IPS-20b (cell line): ENCODE data around the gene STK33.

Experiments used
- H3K27ac ChIP-seq: one replicate; pipeline ENCODE4 v1.5.1; 2013; ENCODE audit warnings: low read length
- H3K27me3 ChIP-seq: 2 replicates; pipeline ENCODE4 v1.6.1; 2013; ENCODE audit warnings: mild to moderate bottlenecking, low read length, inconsistent platforms; ENCODE audit not compliant: insufficient read depth
- H3K36me3 ChIP-seq: 2 replicates; pipeline ENCODE4 v1.6.1; 2013; ENCODE audit warnings: low read depth, mild to moderate bottlenecking, inconsistent platforms, low read length, moderate library complexity; ENCODE audit not compliant: insufficient read depth
- H3K4me1 ChIP-seq: 2 replicates; pipeline ENCODE4 v1.6.1; 2013; ENCODE audit warnings: mild to moderate bottlenecking, control low read depth, inconsistent platforms, low read length, moderate library complexity; ENCODE audit not compliant: insufficient read depth
- H3K4me3 ChIP-seq: 2 replicates; pipeline ENCODE4 v1.5.1; 2013; ENCODE audit warnings: mild to moderate bottlenecking, low read length, inconsistent platforms
- H3K9ac ChIP-seq: 2 replicates; pipeline ENCODE4 v1.6.1; 2013; ENCODE audit warnings: low read depth, mild to moderate bottlenecking, inconsistent platforms, low read length, moderate library complexity
- H3K9me3 ChIP-seq: 2 replicates; pipeline ENCODE4 v1.6.1; 2013; ENCODE audit warnings: mild to moderate bottlenecking, low read depth, low read length, inconsistent platforms; ENCODE audit not compliant: insufficient read depth

STK33 gene

DNA sequence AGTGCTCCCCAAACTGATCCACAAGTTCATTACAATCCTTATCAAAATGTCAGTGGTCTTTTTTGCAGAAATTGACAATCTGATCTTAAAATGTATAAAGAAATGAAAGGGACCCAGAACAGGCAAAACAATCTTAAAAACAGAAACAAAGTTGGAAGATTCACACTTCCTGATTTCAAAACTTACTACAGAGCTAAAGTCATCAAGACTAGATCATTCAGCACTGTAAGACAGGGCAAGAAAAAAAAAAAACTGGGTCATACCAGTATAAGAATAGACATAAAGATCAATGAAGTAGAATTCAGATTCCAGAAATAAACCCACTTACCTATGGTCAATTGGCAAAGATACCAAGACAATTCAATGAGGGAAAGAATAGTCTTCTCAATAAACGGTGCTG is 4.5 kb upstream of the STK33 start:
- Histone ChIP-seq H3K9ac (no peak overlapping the region), H3K9me3 (no peaks in the 10 kb centered on the region), H3K36me3 (no peaks in the 10 kb centered on the region), H3K27ac (no peak overlapping the region), H3K4me1 (peaks cover 4% of the 10 kb centered on the region; the same call in 1 of the 2 replicates), H3K4me3 (no peak overlapping the region), H3K27me3 (no peaks in the 10 kb centered on the region)

DNA sequence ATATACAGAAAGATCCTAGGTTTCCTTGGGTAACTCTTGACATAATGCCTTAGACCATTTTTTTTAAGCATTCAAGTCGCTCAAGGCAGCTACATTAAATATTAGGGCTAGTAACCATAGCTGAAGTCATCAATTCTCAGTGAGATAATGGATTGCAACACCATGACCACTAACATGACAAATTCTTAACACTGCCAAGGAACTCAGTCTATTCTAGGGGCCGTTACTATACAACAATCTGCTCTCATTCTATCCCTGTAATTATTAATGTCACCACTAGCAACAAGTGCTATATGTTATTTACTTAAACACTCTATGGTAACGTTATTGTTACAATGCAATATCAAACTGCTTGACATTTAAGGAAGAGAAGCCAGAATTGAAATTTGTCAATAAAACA is 3.2 kb upstream of the STK33 start:
- peaks cover 4% of the 10 kb centered on the region; the same call in 1 of the 2 replicates for H3K4me1 ChIP-seq
- H3K27ac ChIP-seq = no peak overlapping the region
- no peaks in the 10 kb centered on the region for H3K27me3 ChIP-seq
- no peaks in the 10 kb centered on the region for H3K36me3 ChIP-seq
- no peak overlapping the region for H3K9ac ChIP-seq
- no peak overlapping the region for H3K4me3 ChIP-seq
- H3K9me3 ChIP-seq = no peaks in the 10 kb centered on the region

DNA sequence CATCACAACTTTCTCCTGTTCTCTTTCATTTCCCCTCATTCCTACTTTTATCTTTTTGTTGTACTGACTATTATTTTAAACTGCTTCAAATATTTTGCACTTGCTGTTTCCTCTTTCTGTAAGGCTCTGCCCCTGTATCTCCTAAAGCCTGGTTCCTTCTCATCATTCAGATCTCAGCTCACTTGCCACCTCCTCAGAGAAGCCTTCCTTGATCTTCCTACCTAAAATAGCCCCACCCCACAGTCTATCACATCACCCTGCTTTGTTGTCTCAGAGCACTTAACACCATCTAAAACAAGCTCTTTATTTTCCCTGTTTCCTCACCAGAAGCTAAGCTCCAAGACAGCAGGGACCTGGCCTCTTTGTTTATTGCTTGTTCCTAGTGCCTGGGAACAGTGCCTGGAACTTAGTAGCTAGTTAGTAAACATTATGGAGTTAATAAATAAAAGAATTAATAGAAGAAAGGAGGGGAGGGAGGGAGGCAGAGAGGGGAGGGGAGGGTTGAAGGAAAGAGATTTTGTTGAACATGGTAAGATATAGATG is 2.5 kb upstream of the STK33 start:
- H3K4me1 ChIP-seq = peaks cover 4% of the 10 kb centered on the region; the same call in 1 of the 2 replicates

DNA sequence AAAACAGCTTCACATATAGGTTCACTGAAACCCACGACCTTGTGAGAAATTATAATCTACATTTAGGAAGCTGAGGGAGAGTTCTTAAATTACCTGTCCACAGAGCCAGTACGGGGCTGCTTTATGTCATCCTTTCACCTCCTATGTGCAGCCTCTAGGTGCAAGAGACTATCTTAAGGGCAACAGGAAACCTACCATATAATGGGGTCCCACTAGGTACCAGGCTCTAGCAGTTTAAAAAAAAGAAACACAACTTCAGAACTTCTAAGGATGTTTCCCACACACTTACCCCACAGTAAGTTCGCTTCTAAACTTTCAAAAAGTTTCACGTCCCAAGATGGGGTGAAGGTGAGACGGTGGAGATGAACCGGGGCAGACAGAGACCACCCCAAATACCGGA is 573 bp downstream of the STK33 start:
- Histone ChIP-seq H3K9ac (peak overlapping the region; percentile 98; the same call in 1 of the 2 replicates), H3K9me3 (no peaks in the 10 kb centered on the region), H3K27ac (no peak overlapping the region), H3K4me1 (peaks cover 4% of the 10 kb centered on the region; the same call in 1 of the 2 replicates), H3K36me3 (no peaks in the 10 kb centered on the region), H3K4me3 (peak overlapping the region; percentile 94), H3K27me3 (no peaks in the 10 kb centered on the region)

More for the DNA sequence above, 2.5 kb upstream of the STK33 start:
- Histone ChIP-seq H3K9me3 (no peaks in the 10 kb centered on the region), H3K36me3 (no peaks in the 10 kb centered on the region), H3K27me3 (no peaks in the 10 kb centered on the region), H3K9ac (no peak overlapping the region), H3K4me3 (no peak overlapping the region), H3K27ac (no peak overlapping the region)

DNA sequence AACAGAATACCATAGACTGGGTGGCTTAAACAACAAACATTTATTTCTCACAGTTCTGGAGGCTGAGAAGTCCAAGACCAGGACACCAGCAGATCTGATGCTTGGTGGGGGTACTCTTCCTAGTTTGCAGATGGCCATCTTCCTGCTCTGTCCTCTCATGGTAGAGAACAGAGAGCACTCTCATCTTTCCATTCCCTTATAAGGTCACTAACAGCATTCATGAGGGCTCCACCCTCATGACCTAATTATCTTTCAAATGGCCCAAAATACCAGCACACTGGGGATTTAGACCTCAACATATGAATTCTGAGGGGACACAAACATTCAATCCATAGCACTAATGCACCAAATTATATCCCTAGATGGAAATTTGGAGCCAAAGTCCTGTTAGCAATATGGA is 6.1 kb downstream of the STK33 start:
- no peaks in the 10 kb centered on the region for H3K4me1 ChIP-seq
- no peak overlapping the region for H3K27ac ChIP-seq
- no peaks in the 10 kb centered on the region for H3K27me3 ChIP-seq
- H3K36me3 ChIP-seq = no peaks in the 10 kb centered on the region
- H3K4me3 ChIP-seq = no peak overlapping the region
- no peak overlapping the region for H3K9ac ChIP-seq
- H3K9me3 ChIP-seq = no peaks in the 10 kb centered on the region

DNA sequence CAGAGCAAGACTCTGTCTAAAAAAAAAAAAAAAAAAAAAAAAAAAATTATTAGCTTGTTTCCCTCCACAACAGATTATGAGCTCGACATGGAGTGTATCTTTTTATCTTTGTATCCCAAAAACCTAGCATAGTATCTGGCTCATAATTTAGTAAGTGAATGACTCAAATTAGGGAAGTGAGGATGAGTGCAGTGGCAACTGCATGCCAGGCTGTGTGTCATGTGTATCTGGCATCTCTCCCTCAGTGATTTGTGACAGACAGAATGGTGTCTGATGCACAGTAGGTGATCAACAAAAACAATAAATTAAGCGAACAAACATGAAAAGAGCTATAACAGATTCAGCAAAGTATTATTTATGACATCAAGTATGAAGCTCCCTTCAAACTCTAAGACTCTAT is 7.2 kb downstream of the STK33 start:
- H3K9me3 ChIP-seq = no peaks in the 10 kb centered on the region
- no peaks in the 10 kb centered on the region for H3K27me3 ChIP-seq
- no peak overlapping the region for H3K4me3 ChIP-seq
- H3K36me3 ChIP-seq = no peaks in the 10 kb centered on the region
- no peak overlapping the region for H3K27ac ChIP-seq
- no peaks in the 10 kb centered on the region for H3K4me1 ChIP-seq
- H3K9ac ChIP-seq = no peak overlapping the region

DNA sequence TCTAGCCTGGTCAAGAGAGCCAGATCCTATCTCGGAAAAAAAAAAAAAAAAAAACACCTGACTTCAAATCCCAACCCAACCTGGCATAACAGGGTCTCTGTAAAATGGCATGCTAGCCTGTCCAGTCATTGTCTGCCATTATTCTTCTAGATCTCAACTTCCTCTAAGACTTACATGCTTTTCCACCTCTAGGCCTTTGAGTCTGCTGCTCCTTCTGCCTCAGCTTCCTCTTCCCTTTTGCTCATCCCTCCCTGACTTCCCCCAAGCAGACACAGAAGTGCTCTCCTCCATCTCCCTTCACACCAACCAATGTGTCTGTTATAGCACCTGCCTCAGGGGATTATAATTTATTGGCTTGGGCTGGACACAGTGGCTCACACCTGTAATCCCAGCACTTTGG is 7.8 kb downstream of the STK33 start:
- no peaks in the 10 kb centered on the region for H3K9me3 ChIP-seq
- no peaks in the 10 kb centered on the region for H3K27me3 ChIP-seq
- no peak overlapping the region for H3K4me3 ChIP-seq
- H3K9ac ChIP-seq = no peak overlapping the region
- no peaks in the 10 kb centered on the region for H3K4me1 ChIP-seq
- no peak overlapping the region for H3K27ac ChIP-seq
- no peaks in the 10 kb centered on the region for H3K36me3 ChIP-seq

DNA sequence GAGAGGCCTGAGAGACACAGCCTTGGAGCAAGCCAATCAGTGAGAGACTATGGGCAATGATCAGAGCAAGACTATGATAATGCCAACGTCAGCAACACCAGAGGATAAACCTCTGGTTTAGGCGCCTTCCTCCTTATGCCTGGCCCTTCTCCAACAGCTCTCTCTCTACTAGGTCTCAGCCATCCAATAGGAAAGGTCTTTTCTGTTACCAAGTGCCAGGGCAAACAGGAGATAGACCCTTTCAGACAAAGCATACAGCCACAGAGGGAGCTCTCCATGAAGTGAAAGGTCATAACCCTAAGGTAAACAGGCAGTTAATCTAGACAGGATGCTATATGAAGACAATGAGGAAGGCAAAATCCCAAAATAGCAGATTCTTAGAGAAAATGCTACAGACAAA is 9.5 kb downstream of the STK33 start:
- Histone ChIP-seq H3K27ac (no peak overlapping the region), H3K4me3 (no peak overlapping the region), H3K9me3 (no peaks in the 10 kb centered on the region), H3K27me3 (no peaks in the 10 kb centered on the region), H3K9ac (no peak overlapping the region), H3K4me1 (no peaks in the 10 kb centered on the region), H3K36me3 (no peaks in the 10 kb centered on the region)

DNA sequence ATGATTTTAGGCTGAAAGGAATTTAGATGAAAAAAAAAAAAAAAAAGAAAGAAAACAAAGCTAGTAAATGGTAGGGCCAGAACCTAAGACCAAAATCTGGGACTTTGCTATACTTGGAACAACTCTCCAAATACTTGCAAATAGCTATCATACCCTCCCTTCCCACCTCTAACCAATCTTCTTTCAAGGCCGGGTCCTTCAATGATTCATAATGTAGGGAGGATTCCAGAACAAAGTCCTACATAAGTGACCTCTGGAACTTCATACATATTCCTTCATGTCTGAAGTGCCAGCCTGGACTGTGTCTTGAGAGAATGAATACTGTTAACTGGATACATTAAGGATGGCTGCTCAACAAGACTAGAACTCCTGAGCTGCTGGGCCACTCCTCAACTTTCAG is 9.9 kb downstream of the STK33 start:
- no peaks in the 10 kb centered on the region for H3K36me3 ChIP-seq
- H3K9me3 ChIP-seq = no peaks in the 10 kb centered on the region
- H3K9ac ChIP-seq = no peak overlapping the region
- H3K4me3 ChIP-seq = no peak overlapping the region
- no peaks in the 10 kb centered on the region for H3K4me1 ChIP-seq
- no peaks in the 10 kb centered on the region for H3K27me3 ChIP-seq
- H3K27ac ChIP-seq = no peak overlapping the region

DNA sequence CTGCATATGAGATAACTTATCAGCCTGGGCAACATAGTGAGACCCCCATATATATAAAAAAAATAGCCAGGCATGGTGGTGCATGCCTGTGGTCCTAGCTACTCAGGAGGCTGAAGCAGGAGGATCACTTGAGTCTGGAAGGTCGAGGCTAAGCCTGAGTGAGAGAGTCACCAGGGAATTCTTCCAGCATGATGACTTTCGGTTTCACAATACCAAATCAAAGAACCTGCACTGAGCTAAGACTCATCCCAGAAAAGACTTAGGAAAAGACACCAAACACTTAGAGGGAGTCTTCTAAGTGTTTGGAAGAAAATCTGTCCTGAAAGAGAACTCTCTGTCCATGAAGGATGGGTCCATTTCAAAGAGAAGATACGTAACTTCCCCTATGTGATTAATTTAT is 12.7 kb downstream of the STK33 start:
- Histone ChIP-seq H3K36me3 (no peaks in the 10 kb centered on the region), H3K4me3 (no peak overlapping the region), H3K27ac (no peak overlapping the region), H3K4me1 (no peaks in the 10 kb centered on the region), H3K27me3 (no peaks in the 10 kb centered on the region), H3K9ac (no peak overlapping the region), H3K9me3 (peaks cover 6% of the 10 kb centered on the region)

DNA sequence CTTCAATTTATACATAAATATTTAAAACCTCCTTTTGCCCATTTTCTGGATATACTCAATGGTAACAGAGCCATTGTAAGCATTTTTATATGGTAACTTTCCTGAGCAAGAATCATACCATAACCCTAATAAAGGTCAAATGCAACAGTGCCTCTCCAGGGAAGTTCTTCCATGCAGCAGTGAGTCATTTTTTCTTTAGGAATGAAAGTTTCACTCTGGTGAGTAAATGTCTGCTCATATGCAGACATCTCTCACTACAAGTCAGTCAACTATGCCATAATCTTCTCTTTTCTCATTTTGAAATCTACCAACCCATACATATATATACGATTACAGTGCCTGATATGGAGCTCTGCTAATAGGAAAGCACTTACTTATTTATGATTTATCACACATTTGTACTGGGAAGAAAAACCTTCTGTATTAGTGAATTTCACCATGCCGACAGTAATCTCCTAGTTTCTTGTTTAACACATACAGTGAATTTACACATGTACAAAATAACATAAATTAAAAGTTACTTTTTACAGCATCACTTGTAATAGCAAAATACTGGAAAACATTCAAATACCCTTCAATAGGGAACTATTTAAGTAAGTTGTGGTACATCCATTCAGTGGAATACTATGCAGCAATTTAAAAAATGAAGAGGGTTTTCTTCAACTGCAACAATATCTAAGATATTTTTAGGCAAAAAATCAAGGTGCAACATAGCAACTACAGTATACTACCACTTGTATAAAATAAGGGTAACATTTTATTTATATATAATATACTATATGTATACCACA is 16.0 kb downstream of the STK33 start:
- Histone ChIP-seq H3K9ac (no peak overlapping the region), H3K9me3 (peaks cover 6% of the 10 kb centered on the region), H3K4me3 (no peak overlapping the region), H3K4me1 (no peaks in the 10 kb centered on the region), H3K27me3 (no peaks in the 10 kb centered on the region), H3K27ac (no peak overlapping the region), H3K36me3 (no peaks in the 10 kb centered on the region)

DNA sequence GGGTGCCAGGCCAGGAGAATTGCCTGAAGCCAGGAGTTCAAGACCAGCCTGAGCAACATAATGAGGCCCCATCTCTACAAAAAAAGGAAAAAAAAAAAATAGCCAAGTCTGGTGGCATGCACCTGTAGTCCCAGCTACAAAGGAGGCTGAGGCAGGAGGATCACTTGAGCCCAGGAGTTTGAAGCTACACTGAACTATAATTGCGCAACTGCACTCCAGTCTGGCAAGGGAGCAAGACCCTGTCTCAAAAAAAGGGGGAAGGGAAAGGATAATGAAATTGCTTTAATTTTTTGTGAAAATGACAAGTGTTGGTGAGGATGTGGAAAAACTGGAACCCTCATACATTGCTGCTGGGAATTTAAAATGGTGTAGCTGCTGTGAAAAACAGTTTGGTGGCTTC is 19.2 kb downstream of the STK33 start:
- H3K36me3 ChIP-seq = no peaks in the 10 kb centered on the region
- H3K9ac ChIP-seq = no peak overlapping the region
- no peak overlapping the region for H3K27ac ChIP-seq
- no peaks in the 10 kb centered on the region for H3K27me3 ChIP-seq
- H3K9me3 ChIP-seq = peaks cover 6% of the 10 kb centered on the region
- no peak overlapping the region for H3K4me3 ChIP-seq
- no peaks in the 10 kb centered on the region for H3K4me1 ChIP-seq
